GM12872 (cell line): Measurements from ENCODE around the gene OR8B2.

Experiments used
- TF ChIP-seq, protein P1 (sequence below): IDR thresholded peaks from 3 replicates; pipeline ENCODE4 v1.5.1; 2011; ENCODE audit warnings: low read depth, mild to moderate bottlenecking, low read length, moderate library complexity; ENCODE audit not compliant: insufficient read depth

The OR8B2 gene

DNA sequence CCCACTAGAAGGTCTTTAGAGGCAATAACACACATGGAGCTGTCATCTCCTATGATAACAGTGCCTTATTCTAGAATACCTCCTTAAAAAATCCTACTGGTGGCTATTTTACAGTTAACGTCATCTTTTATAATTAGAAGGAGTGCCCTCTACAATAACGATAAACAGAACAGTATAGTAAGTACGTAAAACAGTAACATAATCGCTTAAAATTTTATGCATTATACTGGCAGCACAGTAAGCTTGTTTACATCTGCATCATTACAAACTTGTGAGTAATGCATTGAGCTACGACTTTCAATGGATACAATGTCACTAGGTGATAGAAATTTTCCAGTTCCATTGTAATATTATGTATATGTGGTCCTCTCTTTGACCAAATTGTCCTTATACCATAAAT lies 40.0 kb downstream of the OR8B2 start:
- TF ChIP-seq, protein P1, sequence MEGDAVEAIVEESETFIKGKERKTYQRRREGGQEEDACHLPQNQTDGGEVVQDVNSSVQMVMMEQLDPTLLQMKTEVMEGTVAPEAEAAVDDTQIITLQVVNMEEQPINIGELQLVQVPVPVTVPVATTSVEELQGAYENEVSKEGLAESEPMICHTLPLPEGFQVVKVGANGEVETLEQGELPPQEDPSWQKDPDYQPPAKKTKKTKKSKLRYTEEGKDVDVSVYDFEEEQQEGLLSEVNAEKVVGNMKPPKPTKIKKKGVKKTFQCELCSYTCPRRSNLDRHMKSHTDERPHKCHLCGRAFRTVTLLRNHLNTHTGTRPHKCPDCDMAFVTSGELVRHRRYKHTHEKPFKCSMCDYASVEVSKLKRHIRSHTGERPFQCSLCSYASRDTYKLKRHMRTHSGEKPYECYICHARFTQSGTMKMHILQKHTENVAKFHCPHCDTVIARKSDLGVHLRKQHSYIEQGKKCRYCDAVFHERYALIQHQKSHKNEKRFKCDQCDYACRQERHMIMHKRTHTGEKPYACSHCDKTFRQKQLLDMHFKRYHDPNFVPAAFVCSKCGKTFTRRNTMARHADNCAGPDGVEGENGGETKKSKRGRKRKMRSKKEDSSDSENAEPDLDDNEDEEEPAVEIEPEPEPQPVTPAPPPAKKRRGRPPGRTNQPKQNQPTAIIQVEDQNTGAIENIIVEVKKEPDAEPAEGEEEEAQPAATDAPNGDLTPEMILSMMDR, result no peak

GRCh38 chr11:124340142-124340447 lies 44.2 kb downstream of the OR8B2 start:
- TF ChIP-seq, protein P1, result no peak

GRCh38 chr11:124339396-124340141 lies 44.7 kb downstream of the OR8B2 start:
- TF ChIP-seq, protein P1, result no peak
